ENCODE data around the gene SCG2.

SCG2 gene

GRCh38 chr2:223626716-223627115 lies 24.6 kb upstream of the SCG2 start:
- DNase-seq (ENCODE audit: low read depth): peak; percentile 63
- TF ChIP-seq, protein P1, sequence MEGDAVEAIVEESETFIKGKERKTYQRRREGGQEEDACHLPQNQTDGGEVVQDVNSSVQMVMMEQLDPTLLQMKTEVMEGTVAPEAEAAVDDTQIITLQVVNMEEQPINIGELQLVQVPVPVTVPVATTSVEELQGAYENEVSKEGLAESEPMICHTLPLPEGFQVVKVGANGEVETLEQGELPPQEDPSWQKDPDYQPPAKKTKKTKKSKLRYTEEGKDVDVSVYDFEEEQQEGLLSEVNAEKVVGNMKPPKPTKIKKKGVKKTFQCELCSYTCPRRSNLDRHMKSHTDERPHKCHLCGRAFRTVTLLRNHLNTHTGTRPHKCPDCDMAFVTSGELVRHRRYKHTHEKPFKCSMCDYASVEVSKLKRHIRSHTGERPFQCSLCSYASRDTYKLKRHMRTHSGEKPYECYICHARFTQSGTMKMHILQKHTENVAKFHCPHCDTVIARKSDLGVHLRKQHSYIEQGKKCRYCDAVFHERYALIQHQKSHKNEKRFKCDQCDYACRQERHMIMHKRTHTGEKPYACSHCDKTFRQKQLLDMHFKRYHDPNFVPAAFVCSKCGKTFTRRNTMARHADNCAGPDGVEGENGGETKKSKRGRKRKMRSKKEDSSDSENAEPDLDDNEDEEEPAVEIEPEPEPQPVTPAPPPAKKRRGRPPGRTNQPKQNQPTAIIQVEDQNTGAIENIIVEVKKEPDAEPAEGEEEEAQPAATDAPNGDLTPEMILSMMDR (IDR thresholded peaks at IDR 0.05; ENCODE audit: control insufficient read depth, insufficient read depth, low read depth, low read length, missing control alignments): no peak
- no peak overlapping the region for H3K4me3 ChIP-seq (ENCODE audit: control insufficient read depth, low read depth, low read length)

DNA sequence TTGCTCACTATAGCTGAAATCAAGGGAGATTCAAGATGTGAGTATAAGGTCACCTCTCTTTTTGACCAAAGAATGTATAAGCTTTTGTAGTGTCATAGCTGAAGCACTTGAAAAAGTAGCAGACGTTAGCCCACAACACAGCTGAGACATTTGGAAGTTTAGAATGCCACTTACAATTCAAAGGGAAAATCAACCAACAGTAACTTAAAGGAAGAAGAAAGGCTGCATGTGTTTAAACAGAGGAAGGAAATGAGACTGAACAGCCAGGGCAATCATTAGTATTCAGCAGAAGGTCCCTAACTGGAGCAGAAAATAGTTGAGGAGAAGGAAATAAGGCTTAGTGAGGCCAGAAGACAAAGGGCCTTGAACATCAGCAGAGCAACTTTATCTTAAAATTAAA lies 23.5 kb upstream of the SCG2 start:
- no peak overlapping the region for H3K4me3 ChIP-seq (ENCODE audit: control insufficient read depth, low read depth, low read length)
- DNase-seq (ENCODE audit: low read depth): no peak
- TF ChIP-seq, protein P1 (IDR thresholded peaks at IDR 0.05; ENCODE audit: control insufficient read depth, insufficient read depth, low read depth, low read length, missing control alignments): no peak

DNA sequence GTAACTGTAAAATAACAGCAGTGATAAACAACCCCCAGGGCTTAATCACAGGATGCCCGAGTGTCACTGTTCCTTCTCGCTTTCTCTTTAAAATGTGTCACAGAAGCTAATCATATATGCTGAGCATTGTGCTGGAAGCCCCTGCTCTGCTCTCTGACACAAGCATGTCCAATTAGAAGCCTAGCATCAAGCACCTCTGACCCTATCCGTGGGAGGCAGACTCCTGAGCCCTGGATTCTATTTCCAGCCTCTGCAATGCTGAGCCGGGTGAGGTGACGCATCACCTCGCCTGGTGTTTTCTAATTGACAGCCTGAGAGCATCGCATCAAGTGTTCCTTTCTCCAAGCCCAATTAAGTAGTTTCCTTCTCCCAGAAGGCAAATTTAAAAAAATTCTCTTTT lies 19.7 kb upstream of the SCG2 start:
- TF ChIP-seq, protein P1 (IDR thresholded peaks at IDR 0.05; ENCODE audit: control insufficient read depth, insufficient read depth, low read depth, low read length, missing control alignments): no peak
- no peak overlapping the region for H3K4me3 ChIP-seq (ENCODE audit: control insufficient read depth, low read depth, low read length)
- no peak for DNase-seq (ENCODE audit: low read depth)

GRCh38 chr2:223619486-223620129 lies 17.4 kb upstream of the SCG2 start:
- no peak for DNase-seq (ENCODE audit: low read depth)
- TF ChIP-seq, protein P1 (IDR thresholded peaks at IDR 0.05; ENCODE audit: control insufficient read depth, insufficient read depth, low read depth, low read length, missing control alignments): no peak
- H3K4me3 ChIP-seq (ENCODE audit: control insufficient read depth, low read depth, low read length): no peak overlapping the region

GRCh38 chr2:223618172-223619035 lies 16.2 kb upstream of the SCG2 start:
- DNase-seq (ENCODE audit: low read depth): no peak
- TF ChIP-seq, protein P1 (IDR thresholded peaks at IDR 0.05; ENCODE audit: control insufficient read depth, insufficient read depth, low read depth, low read length, missing control alignments): no peak
- H3K4me3 ChIP-seq (ENCODE audit: control insufficient read depth, low read depth, low read length): no peak overlapping the region

DNA sequence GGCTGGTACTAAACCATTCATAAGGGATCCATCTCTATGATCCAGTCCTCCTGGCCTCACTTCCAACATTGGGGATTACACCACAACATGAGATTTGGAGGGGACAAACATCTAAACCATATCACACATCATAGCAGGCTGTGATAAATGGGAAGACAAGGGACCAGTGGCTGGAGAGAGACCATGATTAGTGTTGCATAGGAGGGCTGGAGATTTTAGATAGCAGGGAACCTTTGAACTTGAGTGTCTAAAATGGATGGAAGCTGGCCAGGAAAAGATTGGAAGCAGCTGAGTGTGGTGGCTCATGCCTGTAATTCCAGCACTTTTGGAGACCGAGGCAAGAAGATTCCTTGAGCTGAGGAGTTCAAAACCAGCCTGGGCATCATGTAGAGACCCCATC lies 12.4 kb upstream of the SCG2 start:
- H3K4me3 ChIP-seq (ENCODE audit: control insufficient read depth, low read depth, low read length): no peak overlapping the region
- TF ChIP-seq, protein P1 (IDR thresholded peaks at IDR 0.05; ENCODE audit: control insufficient read depth, insufficient read depth, low read depth, low read length, missing control alignments): no peak
- no peak for DNase-seq (ENCODE audit: low read depth)

Data from AG09309 (cell line).